Upper lobe of left lung (tissue), 4 donors: ENCODE data around the gene RAPGEF1.

Experiments
- CTCF ChIP-seq, 6 experiments: fragments of 450-650 bp in 4 of 6; fragments of 200-600 bp in 2 of 6; sonication (generic) in 2 of 6; IDR thresholded peaks; one replicate each; pipeline ENCODE4 v1.5.1; 2016 to 2019; ENCODE audit warnings: antibody characterized with exemption in 6 of 6
- EP300 ChIP-seq, 4 donors: sonication (generic); formaldehyde crosslinking; IDR thresholded peaks; one replicate each; pipeline ENCODE4 v1.5.1; 2017; ENCODE audit warnings: antibody characterized with exemption in 4 of 4, control low read depth in 2 of 4
- POLR2A ChIP-seq, 4 donors: fragments of 450-650 bp; IDR thresholded peaks; one replicate each; pipeline ENCODE4 v1.5.1; 2016 to 2017; ENCODE audit warnings: antibody characterized with exemption in 4 of 4, mild to moderate bottlenecking in 2 of 4

- no peak for TF ChIP-seq EP300 (IDR thresholded peaks at IDR 0.05)
- TF ChIP-seq CTCF (IDR thresholded peaks at IDR 0.05) = no peak
- no peak for TF ChIP-seq POLR2A (IDR thresholded peaks at IDR 0.05)
Observed at GRCh38 chr9:131713016-131713415, 26.9 kb downstream of the RAPGEF1 start.
